ENCODE data around the gene ATE1. TPM values are rescaled to one million over a fixed set of nuclear protein-coding genes. Genes with fewer than 3 reads are reported as not detected.

Gene ATE1
- total RNA-seq (2013; cell fraction: nucleolus; rRNA removed): 61.3 and 62.2 TPM in 2 replicates
- total RNA-seq (2014; rRNA removed): 13.9 and 15.9 TPM in 2 replicates
- 16.4 and 17.8 TPM in 2 replicates for total RNA-seq (2014; rRNA removed; fragmentation: Illumina TruSeq; extraction: Trizol)
- total RNA-seq (2021): 16.5 and 22.7 TPM in 2 replicates
- 5.1 TPM for polyA plus RNA-seq (2011; ENCODE audit: low read depth)
- polyA plus RNA-seq (2011; rRNA removed): 19.6 and 23.4 TPM in 2 replicates
- 9.2 and 12.2 TPM in 2 replicates for polyA plus RNA-seq (2011; cell fraction: cytosol; rRNA removed)
- 12.4 and 13.6 TPM in 2 replicates for polyA plus RNA-seq (2011; cell fraction: nucleus; rRNA removed)
- polyA plus RNA-seq (2012): 6.0 and 7.2 TPM in 2 replicates
- polyA plus RNA-seq (2014; fragmentation: Illumina TruSeq; extraction: Trizol): 13.9 and 15.6 TPM in 2 replicates
- polyA plus RNA-seq (2014; fragmentation: Nextera tagmentation; extraction: Ambion mirVana): 1 to 10 TPM; 4.3 to 5.3 TPM
- 8.9 and 9.0 TPM in 2 replicates for polyA plus RNA-seq (2014; rRNA removed)
- polyA plus RNA-seq (2016; fragmentation: Nextera tagmentation; extraction: Ambion mirVana): 10 to 100 TPM; 18.0 to 20.9 TPM
- polyA minus RNA-seq (2011; rRNA and poly(A)+ RNA removed): 31.6 and 32.9 TPM in 2 replicates
- polyA minus RNA-seq (2011; cell fraction: cytosol; rRNA and poly(A)+ RNA removed): 11.9 and 15.3 TPM in 2 replicates
- 15.4 and 17.1 TPM in 2 replicates for polyA minus RNA-seq (2011; cell fraction: nucleus; rRNA and poly(A)+ RNA removed)
- Bru-seq, nascent RNA: percentile 73 among the genes with signal in this experiment
- BruChase-seq, experiment 1, labeled RNA remaining after a 6-hour chase: percentile 76 among the genes with signal in this experiment
- BruChase-seq, experiment 2, labeled RNA remaining after a 2-hour chase: percentile 75 among the genes with signal in this experiment
- long read RNA-seq, experiment 1, full-length matches to known transcripts: 2 of 6 reads
- long read RNA-seq, experiment 1, partial matches to known transcripts: 3 of 6 reads
- long read RNA-seq, experiment 1, other reads (novel, unspliced or antisense): 1 of 6 reads
- long read RNA-seq, experiment 2, full-length matches to known transcripts: 4 of 29 reads
- long read RNA-seq, experiment 2, partial matches to known transcripts: 3 of 29 reads
- long read RNA-seq, experiment 2, other reads (novel, unspliced or antisense): 22 of 29 reads

DNA sequence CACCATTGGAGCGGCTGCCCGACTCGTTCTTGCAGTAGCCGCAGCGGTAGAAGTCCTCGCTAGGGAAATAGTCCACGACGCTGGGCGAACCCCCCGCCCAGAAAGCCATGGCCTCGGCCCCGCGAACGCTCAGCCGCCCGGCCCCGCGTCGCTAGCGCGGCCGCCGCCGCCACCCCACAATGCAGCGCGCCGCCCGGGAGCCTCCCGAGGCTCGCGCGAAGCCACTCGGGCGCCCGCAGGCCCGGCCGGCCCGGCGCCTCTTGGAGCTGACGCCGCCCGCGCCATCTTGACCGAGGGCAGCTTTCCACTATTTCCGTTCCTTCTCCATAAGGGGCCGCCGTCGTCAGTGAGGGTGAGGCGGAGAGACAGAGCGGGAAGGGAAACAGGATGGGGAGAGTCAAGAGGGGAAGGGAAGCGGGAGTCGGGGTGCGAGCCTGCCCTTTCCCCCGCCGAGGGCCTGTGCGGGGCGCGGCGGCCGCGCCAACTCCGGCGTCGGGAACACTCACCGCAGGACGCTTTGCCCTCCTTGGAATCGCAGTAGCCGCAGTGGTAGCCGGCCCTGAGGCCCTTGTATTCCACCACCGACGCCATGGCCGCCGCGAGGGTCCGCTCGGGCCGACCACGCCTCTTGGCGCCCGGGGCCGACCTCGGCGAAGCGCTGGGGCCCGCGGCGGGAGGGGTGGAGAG, at the start of gene ATE1:
ATE1 (minus strand) TSS at position 191 of the 687 bp plus-strand sequence; CDS start at position 109, 82 bp downstream.
- ChIA-PET SMC1A (ENCODE audit: uncharacterized antibody, unreplicated experiment) (interaction anchor here (1.6 kb wide), 1 partner anchor 105 kb away, joined by 5 read pairs; no protein-coding TSS in a partner anchor), RAD21 (ENCODE audit: unreplicated experiment) (interaction anchor here (1.3 kb wide), 1 partner anchor 104 kb away, joined by 3 read pairs; no protein-coding TSS in a partner anchor), CTCF (interaction anchor here (0.6 to 1.2 kb wide), 3 partner anchors 44 to 1788 kb away, joined by 3 read pairs; no protein-coding TSS in a partner anchor), POLR2A (interaction anchor here (1.6 kb wide), 1 partner anchor 47 kb away, joined by 3 read pairs; the partner anchor contains the start of gene NSMCE4A)
- peak within 1 kb of the TSS; percentile 94 for H3K9ac ChIP-seq (ENCODE audit: control insufficient read depth, insufficient read depth, low read length)
- H3K4me2 ChIP-seq (ENCODE audit: control insufficient read depth, insufficient read depth): peak within 1 kb of the TSS; percentile 90
- FAIRE-seq (no peak), DNase-seq (ENCODE audit: low read depth, low spot score) (no peak), ATAC-seq (peak; percentile 96)
- in situ Hi-C loops (cut with MboI): no loop called here
- H3K27me3 ChIP-seq (replicated peaks in 1 of 2; ENCODE audit: control insufficient read depth in 2 of 2, insufficient read depth in 2 of 2, low read length in 1 of 2): no peaks in the 10 kb centered on the region
- no TSS peak for BruUV-seq (replicated peaks)
- peak within 1 kb of the TSS; percentile 94 for H2AFZ ChIP-seq (ENCODE audit: control insufficient read depth, low read depth, low read length)
- H3K9me3 ChIP-seq (replicated peaks; ENCODE audit: control insufficient read depth, insufficient read depth, low read length): no peaks in the 10 kb centered on the region
- H3K4me1 ChIP-seq (ENCODE audit: control insufficient read depth, insufficient read depth, low read length): no peaks in the 10 kb centered on the region
- peaks cover 27% of the 10 kb centered on the region for H3K79me2 ChIP-seq (ENCODE audit: control insufficient read depth, insufficient read depth, low read length)
- no peaks in the 10 kb centered on the region for H3K36me3 ChIP-seq (ENCODE audit: control insufficient read depth in 2 of 2, insufficient read depth in 2 of 2, low read length in 1 of 2)
- H3K27ac ChIP-seq (ENCODE audit: control insufficient read depth, insufficient read depth): peak within 1 kb of the TSS; percentile 95
- WGBS (ENCODE audit: insufficient coverage, insufficient replicate concordance, low lambda C conversion rate, missing lambda C conversion rate): under 1% methylated on average over 55 of the region's 87 CpGs
- no peaks in the 10 kb centered on the region for H4K20me1 ChIP-seq (ENCODE audit: control insufficient read depth, insufficient read depth)
- peak within 1 kb of the TSS; percentile 77 for H3K4me3 ChIP-seq
- intact Hi-C loops (cut with micrococcal nuclease; ENCODE audit: unreplicated experiment): loop anchor here (2.0 kb wide), 1 partner anchor 47 kb away; the partner anchor contains the start of gene NSMCE4A
- TF ChIP-seq, protein P1, sequence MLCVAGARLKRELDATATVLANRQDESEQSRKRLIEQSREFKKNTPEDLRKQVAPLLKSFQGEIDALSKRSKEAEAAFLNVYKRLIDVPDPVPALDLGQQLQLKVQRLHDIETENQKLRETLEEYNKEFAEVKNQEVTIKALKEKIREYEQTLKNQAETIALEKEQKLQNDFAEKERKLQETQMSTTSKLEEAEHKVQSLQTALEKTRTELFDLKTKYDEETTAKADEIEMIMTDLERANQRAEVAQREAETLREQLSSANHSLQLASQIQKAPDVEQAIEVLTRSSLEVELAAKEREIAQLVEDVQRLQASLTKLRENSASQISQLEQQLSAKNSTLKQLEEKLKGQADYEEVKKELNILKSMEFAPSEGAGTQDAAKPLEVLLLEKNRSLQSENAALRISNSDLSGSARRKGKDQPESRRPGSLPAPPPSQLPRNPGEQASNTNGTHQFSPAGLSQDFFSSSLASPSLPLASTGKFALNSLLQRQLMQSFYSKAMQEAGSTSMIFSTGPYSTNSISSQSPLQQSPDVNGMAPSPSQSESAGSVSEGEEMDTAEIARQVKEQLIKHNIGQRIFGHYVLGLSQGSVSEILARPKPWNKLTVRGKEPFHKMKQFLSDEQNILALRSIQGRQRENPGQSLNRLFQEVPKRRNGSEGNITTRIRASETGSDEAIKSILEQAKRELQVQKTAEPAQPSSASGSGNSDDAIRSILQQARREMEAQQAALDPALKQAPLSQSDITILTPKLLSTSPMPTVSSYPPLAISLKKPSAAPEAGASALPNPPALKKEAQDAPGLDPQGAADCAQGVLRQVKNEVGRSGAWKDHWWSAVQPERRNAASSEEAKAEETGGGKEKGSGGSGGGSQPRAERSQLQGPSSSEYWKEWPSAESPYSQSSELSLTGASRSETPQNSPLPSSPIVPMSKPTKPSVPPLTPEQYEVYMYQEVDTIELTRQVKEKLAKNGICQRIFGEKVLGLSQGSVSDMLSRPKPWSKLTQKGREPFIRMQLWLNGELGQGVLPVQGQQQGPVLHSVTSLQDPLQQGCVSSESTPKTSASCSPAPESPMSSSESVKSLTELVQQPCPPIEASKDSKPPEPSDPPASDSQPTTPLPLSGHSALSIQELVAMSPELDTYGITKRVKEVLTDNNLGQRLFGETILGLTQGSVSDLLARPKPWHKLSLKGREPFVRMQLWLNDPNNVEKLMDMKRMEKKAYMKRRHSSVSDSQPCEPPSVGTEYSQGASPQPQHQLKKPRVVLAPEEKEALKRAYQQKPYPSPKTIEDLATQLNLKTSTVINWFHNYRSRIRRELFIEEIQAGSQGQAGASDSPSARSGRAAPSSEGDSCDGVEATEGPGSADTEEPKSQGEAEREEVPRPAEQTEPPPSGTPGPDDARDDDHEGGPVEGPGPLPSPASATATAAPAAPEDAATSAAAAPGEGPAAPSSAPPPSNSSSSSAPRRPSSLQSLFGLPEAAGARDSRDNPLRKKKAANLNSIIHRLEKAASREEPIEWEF (IDR thresholded peaks at IDR 0.05; ENCODE audit: insufficient replicate concordance, low read depth, low read length): no peak
- 0 out of 2 replicates have a peak, but pooled peaks have one; percentile 42 for TF ChIP-seq NFXL1 (IDR thresholded peaks at IDR 0.05; ENCODE audit: borderline replicate concordance)
- peak in 1 of 2 experiments; percentile 35; a peak in 1 of 4 replicates for TF ChIP-seq BHLHE40 (IDR thresholded peaks at IDR 0.05; ENCODE audit: borderline replicate concordance in 1 of 2, low read depth in 2 of 2, low read length in 1 of 2)
- 0 out of 2 replicates have a peak, but pooled peaks have one; percentile 3 for TF ChIP-seq PAX5 (IDR thresholded peaks at IDR 0.05; ENCODE audit: borderline replicate concordance, low read depth, low read length)
- no peak for TF ChIP-seq HDAC2 (IDR thresholded peaks at IDR 0.05)
- TF ChIP-seq CREB1 (IDR thresholded peaks at IDR 0.05; ENCODE audit: low read depth): 0 out of 2 replicates have a peak, but pooled peaks have one; percentile 32
- 0 out of 3 replicates have a peak, but pooled peaks of 1 of the 2 experiments have one; percentile 18 for TF ChIP-seq EGR1 (IDR thresholded peaks at IDR 0.05; ENCODE audit: borderline replicate concordance in 1 of 2, low read depth in 2 of 2, low read length in 2 of 2)
- peak; percentile 62; the same call in 1 of the 2 replicates for TF ChIP-seq SMAD5 (IDR thresholded peaks at IDR 0.05; ENCODE audit: low read depth)
- TF ChIP-seq YY1 (IDR thresholded peaks at IDR 0.05; ENCODE audit: low read depth, low read length): peak; percentile 99
- TF ChIP-seq MEF2A (IDR thresholded peaks at IDR 0.05; ENCODE audit: insufficient read depth, low read depth, low read length): no peak
- no peak for TF ChIP-seq MYB (IDR thresholded peaks at IDR 0.05; ENCODE audit: borderline replicate concordance, low read depth, low read length)
- TF ChIP-seq HCFC1 (IDR thresholded peaks at IDR 0.05; ENCODE audit: low read length): peak; percentile 84
- TF ChIP-seq, protein P2, sequence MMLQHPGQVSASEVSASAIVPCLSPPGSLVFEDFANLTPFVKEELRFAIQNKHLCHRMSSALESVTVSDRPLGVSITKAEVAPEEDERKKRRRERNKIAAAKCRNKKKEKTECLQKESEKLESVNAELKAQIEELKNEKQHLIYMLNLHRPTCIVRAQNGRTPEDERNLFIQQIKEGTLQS (IDR thresholded peaks at IDR 0.05; ENCODE audit: borderline replicate concordance, extremely low read depth, low read depth, low read length): no peak

Measured in GM12878 (cell line).